Large intestine (tissue), 3 donors: ENCODE measurements around the gene GOLGA6D. TPM values are rescaled to one million over a fixed set of nuclear protein-coding genes. Genes with fewer than 3 reads are reported as not detected.
"Not testable (repeated sequence)": the region's sequence is repeated elsewhere in the genome, so short reads cannot be mapped to it uniquely, and the experiment has no call there.

Experiments used
- DNase-seq, 2 donors: peaks; one replicate each; pipeline versions ENCODE4 v3.0.0 to v3.0.0-alpha.2; 2013
- H3K27ac ChIP-seq: one replicate; pipeline ENCODE4 v1.5.1; 2013; ENCODE audit warnings: low read length
- H3K27me3 ChIP-seq: 2 replicates; pipeline ENCODE4 v1.6.1; 2013; ENCODE audit warnings: low read length; ENCODE audit not compliant: control insufficient read depth, insufficient read depth
- H3K36me3 ChIP-seq: 2 replicates; pipeline ENCODE4 v1.6.1; 2013; ENCODE audit warnings: low read length; ENCODE audit not compliant: control insufficient read depth, insufficient read depth
- H3K4me1 ChIP-seq: one replicate; pipeline ENCODE4 v1.6.1; 2013; ENCODE audit warnings: low read length; ENCODE audit not compliant: control insufficient read depth, insufficient read depth
- H3K4me3 ChIP-seq: one replicate; pipeline ENCODE4 v1.5.1; 2013; ENCODE audit warnings: low read length
- H3K9me3 ChIP-seq: one replicate; pipeline ENCODE4 v1.6.1; 2013; ENCODE audit warnings: mild to moderate bottlenecking, low read depth, low read length, moderate library complexity; ENCODE audit not compliant: control insufficient read depth
- WGBS: methylation state at CpG from one replicate; pipeline ENCODE4 v1.1.5; 2013; ENCODE audit warnings: low lambda C conversion rate; ENCODE audit not compliant: insufficient coverage; 5-methylcytosine and 5-hydroxymethylcytosine counted together
- polyA plus RNA-seq: library from polyadenylated mRNA; unstranded; fragments of 120-200 nt; gene quantifications from one replicate; pipeline ENCODE4 v1.2.1, GENCODE V29; 2013

Gene GOLGA6D
- polyA plus RNA-seq, 1 donor, result 0.04 TPM

DNA sequence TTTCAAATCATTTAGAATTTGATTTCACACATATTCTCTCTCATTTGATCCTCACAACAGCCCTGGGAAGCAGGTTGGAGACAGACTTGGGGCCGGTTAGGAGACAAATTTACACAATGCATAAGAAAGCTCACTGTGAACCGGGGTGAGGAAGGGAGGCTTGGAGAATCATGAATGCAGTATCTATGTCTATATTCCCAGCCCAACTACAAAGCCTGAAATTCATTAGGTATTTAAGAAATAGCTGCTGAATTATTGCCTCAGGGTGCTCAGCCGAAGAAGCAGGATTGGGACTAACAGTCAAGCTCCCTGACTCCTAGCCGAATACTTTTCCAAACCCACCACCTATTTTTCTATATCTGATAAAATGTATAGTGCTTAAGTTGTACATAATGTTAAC is 32.9 kb upstream of the GOLGA6D start:
- DNase-seq, result no peak
- WGBS, result no CpG with 5 or more reads among the region's 4 CpGs
- H3K27me3 ChIP-seq, result no peaks in the 10 kb centered on the region

DNA sequence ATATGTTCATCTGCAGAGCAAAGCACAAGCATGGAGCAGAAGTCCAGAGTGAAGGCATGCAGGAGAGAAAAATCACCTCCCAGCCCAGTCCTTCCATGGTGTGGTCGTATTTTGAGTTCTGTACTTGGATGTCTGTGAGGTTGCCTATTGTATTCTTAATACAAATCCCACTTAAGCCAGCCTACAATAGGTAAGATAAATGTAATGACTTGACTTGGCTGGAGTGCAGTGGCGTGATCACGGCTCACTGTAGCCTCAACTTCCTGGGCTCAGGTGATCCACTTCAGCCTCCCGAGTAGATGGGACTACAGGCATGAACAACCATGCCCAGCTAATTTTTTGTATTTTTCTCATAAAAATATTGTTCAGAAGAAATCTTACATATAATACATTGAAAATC is 31.3 kb upstream of the GOLGA6D start:
- not testable (repeated sequence) for H3K36me3 ChIP-seq, H3K27me3 ChIP-seq, H3K27ac ChIP-seq, DNase-seq, H3K9me3 ChIP-seq, H3K4me3 ChIP-seq
- no CpG with 5 or more reads among the region's 4 CpGs for WGBS
- peaks cover 11% of the 10 kb centered on the region for H3K4me1 ChIP-seq

More for the DNA sequence above, 32.9 kb upstream of the GOLGA6D start:
- no peak overlapping the region for H3K4me3 ChIP-seq
- no peaks in the 10 kb centered on the region for H3K9me3 ChIP-seq
- H3K4me1 ChIP-seq, result peaks cover 11% of the 10 kb centered on the region
- H3K27ac ChIP-seq, result no peak overlapping the region
- no peaks in the 10 kb centered on the region for H3K36me3 ChIP-seq

DNA sequence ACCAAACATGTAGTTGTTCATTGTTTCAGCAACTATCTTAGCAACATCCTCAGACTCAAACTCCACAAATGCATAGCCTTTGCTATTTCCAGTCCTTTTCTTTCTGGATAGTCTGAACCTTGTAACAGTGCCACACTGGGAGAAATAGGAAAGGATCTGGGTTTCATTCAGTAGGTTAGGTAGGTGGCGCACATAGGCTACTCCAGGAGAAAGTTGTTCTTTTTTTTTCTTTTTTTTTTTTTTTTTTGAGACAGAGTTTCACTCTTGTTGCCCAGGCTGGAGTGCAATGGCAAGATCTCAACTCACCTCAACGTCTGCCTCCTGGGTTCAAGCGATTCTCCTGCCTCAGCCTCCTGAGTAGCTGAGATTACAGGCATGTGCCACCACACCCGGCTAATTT is 30.4 kb upstream of the GOLGA6D start:
- not testable (repeated sequence) for H3K36me3 ChIP-seq, H3K4me3 ChIP-seq, H3K9me3 ChIP-seq, H3K27me3 ChIP-seq, DNase-seq, H3K27ac ChIP-seq
- peaks cover 11% of the 10 kb centered on the region for H3K4me1 ChIP-seq
- no CpG with 5 or more reads among the region's 4 CpGs for WGBS

DNA sequence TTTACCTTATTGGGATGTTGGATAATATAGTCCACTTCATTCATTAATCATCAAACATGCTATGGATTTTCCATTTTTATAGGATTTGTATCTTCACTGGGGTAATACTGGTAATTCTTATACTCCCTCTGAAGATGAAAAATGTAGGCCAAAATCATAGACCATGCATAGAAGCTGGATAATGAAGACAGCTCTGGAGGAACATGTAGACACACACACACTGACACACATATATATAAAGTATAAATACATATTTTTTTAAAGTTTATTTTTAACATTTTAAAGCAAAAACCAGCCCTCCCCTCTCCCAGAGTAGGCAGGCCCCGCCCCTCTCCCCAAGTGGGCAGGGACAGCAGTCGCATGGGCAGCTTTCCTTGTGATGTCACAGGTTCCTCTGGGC is 24.6 kb upstream of the GOLGA6D start, which contains the start of gene GOLGA6C:
GOLGA6C (plus strand) TSS at position 301 of the 400 bp plus-strand sequence. CDS start 265 bp downstream, outside the sequence.
- H3K4me3 ChIP-seq, H3K9me3 ChIP-seq, H3K36me3 ChIP-seq, H3K4me1 ChIP-seq, H3K27ac ChIP-seq, DNase-seq, H3K27me3 ChIP-seq: not testable (repeated sequence)
- no CpG with 5 or more reads among the region's 2 CpGs for WGBS

DNA sequence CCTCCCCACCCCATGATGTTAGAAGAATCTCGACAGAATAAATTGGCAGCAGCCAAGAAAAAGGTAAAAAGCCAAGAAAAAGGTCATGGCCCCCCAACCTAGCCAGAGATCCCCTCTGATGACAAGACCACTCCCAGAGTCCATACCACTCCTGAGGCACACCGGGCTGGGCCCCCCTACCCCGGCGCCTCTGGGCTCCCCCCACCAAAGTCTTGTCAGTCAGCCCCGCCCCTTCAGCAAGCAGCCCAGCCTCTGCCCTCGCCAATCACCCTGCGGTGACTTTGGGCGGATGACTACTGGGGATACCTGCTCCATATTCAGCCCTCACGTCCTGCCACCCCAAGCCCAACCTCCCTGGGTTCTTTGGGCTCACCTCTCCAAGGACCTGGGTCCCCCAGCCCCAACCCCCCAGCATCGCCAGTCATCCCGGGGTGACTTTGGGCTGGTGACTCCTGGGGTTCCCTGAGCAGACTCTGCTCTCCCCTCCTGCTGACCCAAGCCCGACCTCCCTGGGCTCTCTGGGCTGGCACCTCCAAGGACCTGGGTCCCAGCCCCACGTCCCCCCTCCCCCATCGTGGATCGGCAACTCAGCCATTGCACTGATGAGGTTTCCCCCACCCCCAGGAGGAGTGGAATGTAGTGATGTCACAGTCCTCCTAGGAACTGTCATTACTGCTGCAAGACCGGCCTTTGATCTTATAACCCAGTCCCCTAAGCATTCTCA is 23.9 kb upstream of the GOLGA6D start:
- no CpG with 5 or more reads among the region's 16 CpGs for WGBS

DNA sequence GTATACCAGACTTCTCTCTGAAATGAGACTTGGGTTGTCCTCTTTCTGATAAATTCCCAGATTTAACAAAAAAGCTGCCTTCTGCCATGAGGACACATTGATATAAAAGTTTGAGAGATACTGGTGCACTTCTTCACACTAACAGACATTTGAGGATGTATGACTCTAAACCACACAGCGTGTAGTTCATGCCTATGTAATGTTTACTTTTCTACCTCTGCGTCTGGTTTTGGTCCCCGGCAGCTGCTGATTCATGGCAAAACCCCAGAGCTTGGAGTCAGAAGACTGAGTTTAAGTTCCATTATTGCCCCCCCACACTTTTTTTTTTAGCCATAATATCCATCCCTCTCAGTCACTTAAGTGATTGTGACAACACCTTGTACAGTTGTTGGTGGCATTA is 22.8 kb upstream of the GOLGA6D start:
- H3K27ac ChIP-seq, DNase-seq, H3K4me3 ChIP-seq, H3K4me1 ChIP-seq, H3K36me3 ChIP-seq, H3K9me3 ChIP-seq, H3K27me3 ChIP-seq: not testable (repeated sequence)
- WGBS, result no CpG with 5 or more reads among the region's 3 CpGs

More for the DNA sequence above, 23.9 kb upstream of the GOLGA6D start:
- not testable (repeated sequence) for H3K4me1 ChIP-seq, H3K36me3 ChIP-seq, H3K27me3 ChIP-seq, DNase-seq, H3K27ac ChIP-seq, H3K9me3 ChIP-seq, H3K4me3 ChIP-seq

DNA sequence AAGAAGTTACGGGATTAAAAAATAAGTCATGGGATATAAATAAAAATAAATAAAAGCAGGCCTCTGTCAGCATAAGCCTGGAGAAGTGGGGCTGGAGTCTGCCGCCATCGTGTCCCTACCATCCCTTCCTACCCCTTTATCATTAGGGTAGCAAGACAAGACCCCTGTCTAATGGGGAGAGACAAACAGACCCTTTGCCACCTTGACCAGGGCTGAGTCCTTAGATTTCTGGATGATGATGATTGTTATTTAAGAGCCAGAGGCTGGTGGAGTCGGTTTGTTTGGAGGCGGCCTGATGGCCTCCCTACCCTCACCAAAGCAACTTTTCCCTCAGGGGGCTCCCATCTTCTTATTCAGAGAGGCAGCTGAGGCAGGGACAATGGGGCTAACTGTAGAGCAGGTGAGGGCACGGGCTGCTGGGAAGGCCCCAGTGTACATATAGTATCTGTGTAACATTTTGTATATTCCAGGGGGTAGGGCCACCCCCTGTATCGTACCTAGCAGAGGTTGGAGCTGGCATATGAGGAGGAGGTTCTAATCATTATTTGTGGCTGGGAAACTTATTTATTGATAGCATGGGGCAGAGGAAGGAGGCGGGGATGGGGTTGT is 8.8 kb upstream of the GOLGA6D start:
- no CpG with 5 or more reads among the region's 8 CpGs for WGBS
- not testable (repeated sequence) for H3K9me3 ChIP-seq, DNase-seq, H3K4me1 ChIP-seq, H3K36me3 ChIP-seq, H3K27ac ChIP-seq, H3K27me3 ChIP-seq, H3K4me3 ChIP-seq

DNA sequence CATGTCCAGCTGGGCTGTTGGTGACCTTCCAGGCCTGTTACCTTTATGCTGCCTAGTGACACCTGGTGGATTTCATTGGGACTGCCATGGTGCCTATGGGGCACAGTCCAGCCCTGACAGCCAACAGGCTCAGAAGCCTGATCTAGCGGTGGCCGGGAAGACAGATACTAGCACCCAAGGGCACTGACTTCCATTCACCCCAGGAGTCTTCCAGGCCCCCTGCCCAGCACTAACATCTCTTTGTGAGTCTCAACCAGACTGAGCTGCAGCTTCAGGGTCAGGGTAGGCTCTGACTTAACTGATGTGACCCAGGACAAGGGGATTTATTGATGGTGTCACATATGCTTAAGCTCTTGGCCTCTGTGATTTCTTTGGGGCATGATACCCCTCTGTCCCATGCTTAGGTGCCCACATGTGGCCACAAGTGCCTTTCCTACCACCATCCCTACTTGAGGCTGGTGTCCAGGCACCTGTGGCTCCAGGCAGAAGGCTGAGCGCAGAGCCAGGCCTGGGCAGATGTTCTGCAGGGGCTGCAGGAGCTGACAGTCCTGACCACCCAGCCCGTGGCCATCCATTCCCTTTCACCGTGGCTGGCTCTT is 8.0 kb upstream of the GOLGA6D start:
- DNase-seq, result peak in 1 of 2 donors; percentile 1
- not testable (repeated sequence) for H3K9me3 ChIP-seq, H3K4me1 ChIP-seq, H3K36me3 ChIP-seq, H3K27ac ChIP-seq, H3K27me3 ChIP-seq, H3K4me3 ChIP-seq
- WGBS, result no CpG with 5 or more reads among the region's 5 CpGs

DNA sequence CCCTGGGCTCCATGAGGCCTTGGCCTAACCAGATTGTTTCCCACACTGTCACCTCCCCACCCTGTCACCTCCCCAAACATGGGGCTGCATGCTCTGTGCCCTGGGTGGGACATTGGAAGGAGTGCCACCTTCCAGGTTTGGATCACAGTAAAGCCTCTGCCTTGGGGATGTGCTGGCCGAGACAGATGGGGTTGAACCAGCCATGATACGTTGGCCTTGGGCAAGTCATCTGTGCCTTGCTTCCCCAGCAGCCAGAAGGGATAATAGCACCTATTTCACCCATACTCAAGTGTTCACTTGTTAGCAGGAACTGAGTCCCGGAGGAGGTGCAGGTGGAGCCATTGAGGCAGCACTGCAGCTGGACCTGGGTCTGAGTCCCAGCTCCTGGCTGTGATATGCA is 7.0 kb upstream of the GOLGA6D start:
- not testable (repeated sequence) for H3K9me3 ChIP-seq, H3K27ac ChIP-seq, H3K4me3 ChIP-seq, H3K27me3 ChIP-seq, DNase-seq, H3K4me1 ChIP-seq, H3K36me3 ChIP-seq
- no CpG with 5 or more reads among the region's 3 CpGs for WGBS

DNA sequence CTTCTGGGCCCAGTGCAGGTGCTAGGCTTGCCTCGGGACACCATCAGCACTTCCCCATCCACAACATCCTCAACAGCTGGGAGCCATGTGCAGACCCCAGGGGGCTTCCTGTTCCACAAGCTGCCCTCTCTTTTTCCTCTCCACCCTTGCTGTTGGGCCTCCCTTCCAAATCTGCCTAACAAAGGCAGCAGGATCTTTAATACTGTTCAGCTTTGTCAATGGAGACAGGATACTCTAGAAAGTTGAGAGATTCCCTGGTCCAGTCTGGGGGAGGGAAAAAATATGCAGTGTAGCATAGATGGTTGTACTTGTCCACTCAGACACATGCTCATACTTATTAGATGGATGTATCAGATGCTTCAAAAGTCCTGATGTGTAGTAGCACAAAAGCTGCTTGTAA is 4.1 kb upstream of the GOLGA6D start:
- H3K36me3 ChIP-seq, H3K9me3 ChIP-seq, H3K27me3 ChIP-seq, H3K27ac ChIP-seq, H3K4me3 ChIP-seq, DNase-seq, H3K4me1 ChIP-seq: not testable (repeated sequence)
- no CpG with 5 or more reads among the region's 1 CpG for WGBS
